Glutamatergic neuron (in vitro differentiated cells): ENCODE data around the gene NTNG1. TPM values are rescaled to one million over a fixed set of nuclear protein-coding genes. Genes with fewer than 3 reads are reported as not detected.

ENCODE experiments used
- DNase-seq: peaks from one replicate; pipeline ENCODE4 v3.0.0; 2022
- H3K27ac Mint-ChIP-seq: one replicate; pipeline ENCODE4 v1.8.0; 2020; ENCODE audit warnings: mild to moderate bottlenecking, mixed read lengths, inconsistent platforms; ENCODE audit not compliant: unreplicated experiment
- H3K27me3 Mint-ChIP-seq: one replicate; pipeline ENCODE4 v1.8.0; 2020; ENCODE audit warnings: mild to moderate bottlenecking, moderate library complexity, mixed read lengths, inconsistent platforms; ENCODE audit not compliant: unreplicated experiment
- H3K36me3 Mint-ChIP-seq: one replicate; pipeline ENCODE4 v1.8.0; 2020; ENCODE audit warnings: mild to moderate bottlenecking, mixed read lengths, inconsistent platforms; ENCODE audit not compliant: unreplicated experiment
- H3K4me1 Mint-ChIP-seq: one replicate; pipeline ENCODE4 v1.8.0; 2020; ENCODE audit warnings: mild to moderate bottlenecking, low read depth, mixed read lengths, inconsistent platforms; ENCODE audit not compliant: unreplicated experiment
- H3K4me3 Mint-ChIP-seq: one replicate; pipeline ENCODE4 v1.8.0; 2020; ENCODE audit warnings: mild to moderate bottlenecking, mixed read lengths, inconsistent platforms; ENCODE audit not compliant: unreplicated experiment
- H3K9me3 Mint-ChIP-seq: one replicate; pipeline ENCODE4 v1.8.0; 2020; ENCODE audit warnings: mild to moderate bottlenecking, moderate library complexity, mixed read lengths, inconsistent platforms; ENCODE audit not compliant: unreplicated experiment
- CTCF ChIP-seq: fragments of 200-600 bp; sonication (generic); IDR thresholded peaks from one replicate; pipeline ENCODE4 v1.5.0; 2021; ENCODE audit not compliant: partially characterized antibody, unreplicated experiment
- total RNA-seq: library from RNA; stranded (reverse); fragmentation: NEBNext Ultra II Directional; extraction: Animal tissue kit (Norgen Biotek cat#: 25700); gene quantifications from one replicate; pipeline ENCODE4 v1.2.1, GENCODE V29; 2021; ENCODE audit not compliant: unreplicated experiment

NTNG1 gene
- total RNA-seq, 1 donor from 2014 or later = 3.2 TPM

GRCh38 chr1:107363154-107363553, 222.3 kb downstream of the NTNG1 start:
- H3K27ac Mint-ChIP-seq = no peak overlapping the region

DNA sequence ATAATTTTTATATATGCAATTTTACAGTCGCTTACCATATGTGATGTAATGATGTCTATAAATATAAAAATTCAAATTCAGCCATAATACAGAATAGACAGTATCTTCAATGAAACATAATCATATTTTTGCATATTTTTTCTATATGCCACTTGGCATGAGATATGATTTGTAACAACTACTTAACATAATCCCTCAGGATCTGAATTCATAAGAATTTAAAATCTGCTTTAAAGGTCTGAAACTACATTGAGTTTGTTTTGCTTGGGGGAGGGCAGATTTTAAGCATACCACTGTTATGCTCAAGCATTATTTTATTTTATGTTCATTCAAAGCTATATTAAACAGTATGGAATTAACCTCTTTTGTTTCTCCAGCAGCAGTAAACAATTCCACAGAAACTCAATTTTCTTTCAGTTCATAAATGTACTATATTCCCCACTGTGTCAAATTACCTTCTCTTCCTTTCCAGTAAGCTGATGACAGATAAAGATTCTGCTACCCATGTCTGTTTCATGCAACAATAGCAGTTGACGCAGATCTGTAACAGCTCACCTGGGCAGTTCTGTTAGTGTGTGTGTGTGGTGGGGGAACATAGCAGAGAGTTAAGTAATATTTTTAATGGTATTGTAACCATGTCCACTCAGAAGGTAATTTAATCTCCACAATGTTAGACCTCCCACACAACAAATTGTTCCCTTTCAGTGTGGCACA, 224.8 kb downstream of the NTNG1 start:
- H3K36me3 Mint-ChIP-seq = no peaks in the 10 kb centered on the region
- no peak overlapping the region for H3K4me3 Mint-ChIP-seq
- no peak for DNase-seq
- H3K4me1 Mint-ChIP-seq = peaks cover 6% of the 10 kb centered on the region
- no peaks in the 10 kb centered on the region for H3K27me3 Mint-ChIP-seq
- no peaks in the 10 kb centered on the region for H3K9me3 Mint-ChIP-seq
- H3K27ac Mint-ChIP-seq = no peak overlapping the region
- no peak for TF ChIP-seq CTCF

More at GRCh38 chr1:107363154-107363553, 222.3 kb downstream of the NTNG1 start:
- TF ChIP-seq CTCF = no peak
- Mint-ChIP-seq H3K27me3 (no peaks in the 10 kb centered on the region), H3K4me3 (no peak overlapping the region), H3K4me1 (peaks cover 12% of the 10 kb centered on the region), H3K9me3 (peaks cover 2% of the 10 kb centered on the region), H3K36me3 (no peaks in the 10 kb centered on the region)
- no peak for DNase-seq

DNA sequence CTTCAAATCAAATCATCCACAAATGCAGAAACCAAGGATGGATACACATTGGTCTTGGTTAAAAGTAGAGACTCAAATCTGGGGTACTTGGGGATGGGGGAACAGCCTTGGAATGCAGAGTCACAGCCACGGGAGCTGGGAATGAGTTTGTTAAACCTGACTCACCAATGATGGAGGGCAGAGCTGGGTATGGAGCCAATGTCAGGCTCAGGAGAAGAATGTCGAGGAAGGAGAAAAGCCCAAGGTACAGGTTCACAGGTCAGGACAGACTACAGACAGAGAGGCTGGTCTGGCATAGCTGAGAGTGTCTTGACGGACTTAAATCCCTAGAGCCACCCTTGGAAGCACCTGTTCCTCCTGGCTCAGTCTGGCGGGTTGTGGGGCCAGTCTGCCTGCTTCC, 237.6 kb downstream of the NTNG1 start:
- Mint-ChIP-seq H3K9me3 (no peaks in the 10 kb centered on the region), H3K36me3 (no peaks in the 10 kb centered on the region), H3K4me3 (no peak overlapping the region), H3K4me1 (peaks cover 3% of the 10 kb centered on the region), H3K27me3 (no peaks in the 10 kb centered on the region), H3K27ac (no peak overlapping the region)
- no peak for TF ChIP-seq CTCF
- DNase-seq = no peak

GRCh38 chr1:107378866-107379265, 238.0 kb downstream of the NTNG1 start:
- Mint-ChIP-seq H3K36me3 (no peaks in the 10 kb centered on the region), H3K9me3 (no peaks in the 10 kb centered on the region), H3K27me3 (no peaks in the 10 kb centered on the region), H3K4me3 (no peak overlapping the region), H3K27ac (no peak overlapping the region), H3K4me1 (peaks cover 3% of the 10 kb centered on the region)
- DNase-seq = no peak
- TF ChIP-seq CTCF = no peak

DNA sequence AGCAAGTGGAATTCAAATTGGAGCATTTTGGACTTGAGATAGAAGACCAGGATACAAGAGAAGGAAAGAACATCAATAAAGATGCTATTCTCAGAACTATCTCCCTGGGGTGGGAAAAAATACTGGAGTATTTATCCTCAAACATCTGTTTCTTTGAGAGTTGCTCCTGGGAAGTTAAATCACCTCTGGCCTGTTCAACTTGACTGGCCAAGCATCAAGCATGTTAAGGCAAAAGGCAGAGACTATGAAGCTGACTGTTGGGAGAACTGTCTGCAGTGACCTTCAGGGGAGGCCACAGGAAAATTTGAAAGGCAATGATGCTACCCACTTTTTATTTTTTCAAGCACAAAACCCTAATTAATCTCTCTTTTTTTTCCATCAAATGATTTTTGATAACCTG, 239.0 kb downstream of the NTNG1 start:
- peaks cover 3% of the 10 kb centered on the region for H3K4me1 Mint-ChIP-seq
- no peak overlapping the region for H3K4me3 Mint-ChIP-seq
- DNase-seq = no peak
- H3K27me3 Mint-ChIP-seq = no peaks in the 10 kb centered on the region
- H3K27ac Mint-ChIP-seq = no peak overlapping the region
- TF ChIP-seq CTCF = no peak
- no peaks in the 10 kb centered on the region for H3K9me3 Mint-ChIP-seq
- no peaks in the 10 kb centered on the region for H3K36me3 Mint-ChIP-seq
